Esophagus (tissue), 2 donors: Measurements from ENCODE around the gene CFAP251. TPM values are rescaled to one million over a fixed set of nuclear protein-coding genes. Genes with fewer than 3 reads are reported as not detected.

ENCODE experiments used
- H3K27ac ChIP-seq, 2 donors: one replicate each; pipeline ENCODE4 v1.5.1; 2013; ENCODE audit warnings: low read depth in 2 of 2, mild to moderate bottlenecking in 2 of 2, inconsistent platforms in 1 of 2, low read length in 1 of 2, moderate library complexity in 1 of 2
- H3K27me3 ChIP-seq, 2 donors: one replicate each; pipeline ENCODE4 v1.6.1; 2013; ENCODE audit warnings: low read length in 2 of 2, control low read depth in 1 of 2, mild to moderate bottlenecking in 1 of 2; ENCODE audit not compliant: insufficient read depth in 2 of 2, control insufficient read depth in 1 of 2
- H3K36me3 ChIP-seq, 2 donors: one replicate each; pipeline ENCODE4 v1.6.1; 2013; ENCODE audit warnings: low read length in 1 of 2; ENCODE audit not compliant: control insufficient read depth in 2 of 2, insufficient read depth in 2 of 2
- H3K4me1 ChIP-seq, 2 donors: one replicate each; pipeline ENCODE4 v1.6.1; 2013; ENCODE audit warnings: low read length in 1 of 2; ENCODE audit not compliant: control insufficient read depth in 2 of 2, insufficient read depth in 2 of 2
- H3K4me3 ChIP-seq, 2 donors: one replicate each; pipeline ENCODE4 v1.5.1; 2013; ENCODE audit warnings: low read length in 2 of 2, mild to moderate bottlenecking in 2 of 2, low read depth in 1 of 2, moderate library complexity in 1 of 2
- H3K9me3 ChIP-seq, 2 donors: one replicate each; pipeline ENCODE4 v1.6.1; 2013; ENCODE audit warnings: mild to moderate bottlenecking in 2 of 2, low read depth in 1 of 2, low read length in 1 of 2, moderate library complexity in 1 of 2; ENCODE audit not compliant: control insufficient read depth in 2 of 2, insufficient read depth in 1 of 2
- WGBS, 2 donors: extraction: QIAGEN DNeasy Blood & Tissue Kit; methylation state at CpG; one replicate each; pipeline ENCODE4 v1.1.7; 2013; 5-methylcytosine and 5-hydroxymethylcytosine counted together
- polyA plus RNA-seq, 2 donors: library from polyadenylated mRNA; stranded (reverse); fragments of 200-250 nt; gene quantifications; one replicate each; pipeline ENCODE4 v1.2.3, GENCODE V29; 2013
- donor health status: healthy with polysubstance abuse.
- donor health status: Bipolar disorder and iron deficiency.

Gene CFAP251
- polyA plus RNA-seq, 2 donors: 0.33 to 0.42 TPM

GRCh38 chr12:121968876-121969275 is 50.5 kb downstream of the CFAP251 start:
- no peak overlapping the region for H3K27ac ChIP-seq
- no peaks in the 10 kb centered on the region for H3K27me3 ChIP-seq
- no peaks in the 10 kb centered on the region for H3K4me1 ChIP-seq
- 80 to 82% methylated on average over 10 of the region's 10 CpGs for WGBS, 2 donors
- H3K4me3 ChIP-seq: no peak overlapping the region
- H3K9me3 ChIP-seq: no peaks in the 10 kb centered on the region
- no peaks in the 10 kb centered on the region for H3K36me3 ChIP-seq

- Histone ChIP-seq H3K4me3 (no peak overlapping the region), H3K36me3 (no peaks in the 10 kb centered on the region), H3K27ac (no peak overlapping the region), H3K27me3 (no peaks in the 10 kb centered on the region), H3K4me1 (no peaks in the 10 kb centered on the region), H3K9me3 (no peaks in the 10 kb centered on the region)
- 71 to 73% methylated on average over 4 of the region's 4 CpGs for WGBS, 2 donors
Observed at GRCh38 chr12:121969726-121970125, 51.3 kb downstream of the CFAP251 start.

GRCh38 chr12:121970581-121971300 is 52.3 kb downstream of the CFAP251 start:
- Histone ChIP-seq H3K9me3 (no peaks in the 10 kb centered on the region), H3K36me3 (no peaks in the 10 kb centered on the region), H3K4me3 (no peak overlapping the region), H3K27me3 (no peaks in the 10 kb centered on the region), H3K4me1 (no peaks in the 10 kb centered on the region), H3K27ac (no peak overlapping the region)
- 76 to 82% methylated on average over 6 of the region's 6 CpGs for WGBS, 2 donors

GRCh38 chr12:121974026-121974985 is 55.9 kb downstream of the CFAP251 start:
- no peaks in the 10 kb centered on the region for H3K4me1 ChIP-seq
- H3K4me3 ChIP-seq: no peak overlapping the region
- no peaks in the 10 kb centered on the region for H3K9me3 ChIP-seq
- no peak overlapping the region for H3K27ac ChIP-seq
- H3K36me3 ChIP-seq: no peaks in the 10 kb centered on the region
- no peaks in the 10 kb centered on the region for H3K27me3 ChIP-seq
- WGBS, 2 donors: 75 to 78% methylated on average over 13 of the region's 13 CpGs

- WGBS, 2 donors: 90 to 95% methylated on average over 6 of the region's 6 CpGs
- Histone ChIP-seq H3K36me3 (no peaks in the 10 kb centered on the region), H3K4me1 (no peaks in the 10 kb centered on the region)
Observed at GRCh38 chr12:121975021-121975420, 56.6 kb downstream of the CFAP251 start.

GRCh38 chr12:121976950-121977349 is 58.6 kb downstream of the CFAP251 start:
- H3K4me1 ChIP-seq: peaks cover 0 to 3% of the 10 kb centered on the region in 2 donors
- WGBS, 2 donors: 93 to 95% methylated on average over 5 of the region's 5 CpGs
- H3K9me3 ChIP-seq: no peaks in the 10 kb centered on the region
- no peak overlapping the region for H3K4me3 ChIP-seq
- H3K36me3 ChIP-seq: no peaks in the 10 kb centered on the region
- H3K27ac ChIP-seq: no peak overlapping the region
- no peaks in the 10 kb centered on the region for H3K27me3 ChIP-seq

More at GRCh38 chr12:121975021-121975420, 56.6 kb downstream of the CFAP251 start:
- no peak overlapping the region for H3K27ac ChIP-seq
- H3K9me3 ChIP-seq: no peaks in the 10 kb centered on the region
- no peak overlapping the region for H3K4me3 ChIP-seq
- no peaks in the 10 kb centered on the region for H3K27me3 ChIP-seq

- Histone ChIP-seq H3K4me3 (no peak overlapping the region), H3K27ac (no peak overlapping the region), H3K9me3 (no peaks in the 10 kb centered on the region), H3K4me1 (peaks cover 0 to 3% of the 10 kb centered on the region in 2 donors), H3K27me3 (no peaks in the 10 kb centered on the region), H3K36me3 (no peaks in the 10 kb centered on the region)
- 68 to 74% methylated on average over 11 of the region's 11 CpGs for WGBS, 2 donors
Observed at GRCh38 chr12:121980191-121980891, 61.9 kb downstream of the CFAP251 start.

- 88% methylated on average over 14 of the region's 14 CpGs for WGBS, 2 donors
- Histone ChIP-seq H3K27me3 (no peaks in the 10 kb centered on the region), H3K4me1 (peaks cover 0 to 3% of the 10 kb centered on the region in 2 donors), H3K9me3 (no peaks in the 10 kb centered on the region), H3K27ac (no peak overlapping the region), H3K4me3 (no peak overlapping the region), H3K36me3 (no peaks in the 10 kb centered on the region)
Observed at GRCh38 chr12:121980892-121981272, 62.5 kb downstream of the CFAP251 start.

- Histone ChIP-seq H3K4me3 (no peak overlapping the region), H3K4me1 (peaks cover 0 to 3% of the 10 kb centered on the region in 2 donors)
- WGBS, 2 donors: 83 to 84% methylated on average over 8 of the region's 8 CpGs
Observed at GRCh38 chr12:121981456-121981855, 63.1 kb downstream of the CFAP251 start.

More at GRCh38 chr12:121981456-121981855, 63.1 kb downstream of the CFAP251 start:
- Histone ChIP-seq H3K27ac (no peak overlapping the region), H3K9me3 (no peaks in the 10 kb centered on the region), H3K36me3 (no peaks in the 10 kb centered on the region), H3K27me3 (no peaks in the 10 kb centered on the region)
